ENCODE results near the gene ST3GAL5.

DNA sequence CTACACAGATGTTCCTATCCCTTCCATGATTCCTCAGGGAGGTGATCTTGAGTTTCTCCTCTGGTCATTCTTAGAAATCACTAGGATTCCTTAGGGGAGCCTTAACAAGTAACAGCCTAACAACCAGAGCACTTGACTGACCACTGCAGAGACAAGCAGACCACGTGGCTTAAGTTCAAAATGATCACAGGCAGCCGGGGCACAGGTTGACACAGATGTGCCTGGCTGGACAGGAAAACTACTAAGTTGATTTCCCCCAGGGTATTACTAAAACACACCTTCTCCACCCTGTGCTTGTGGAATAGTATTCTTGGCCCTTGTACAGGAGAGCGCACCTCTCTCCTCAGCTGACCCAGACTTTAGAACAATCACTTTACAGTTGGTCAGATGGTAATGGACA lies 29.9 kb downstream of the ST3GAL5 start:
- no peak for TF ChIP-seq POLR2A (IDR thresholded peaks at IDR 0.05)
- TF ChIP-seq, protein P1, sequence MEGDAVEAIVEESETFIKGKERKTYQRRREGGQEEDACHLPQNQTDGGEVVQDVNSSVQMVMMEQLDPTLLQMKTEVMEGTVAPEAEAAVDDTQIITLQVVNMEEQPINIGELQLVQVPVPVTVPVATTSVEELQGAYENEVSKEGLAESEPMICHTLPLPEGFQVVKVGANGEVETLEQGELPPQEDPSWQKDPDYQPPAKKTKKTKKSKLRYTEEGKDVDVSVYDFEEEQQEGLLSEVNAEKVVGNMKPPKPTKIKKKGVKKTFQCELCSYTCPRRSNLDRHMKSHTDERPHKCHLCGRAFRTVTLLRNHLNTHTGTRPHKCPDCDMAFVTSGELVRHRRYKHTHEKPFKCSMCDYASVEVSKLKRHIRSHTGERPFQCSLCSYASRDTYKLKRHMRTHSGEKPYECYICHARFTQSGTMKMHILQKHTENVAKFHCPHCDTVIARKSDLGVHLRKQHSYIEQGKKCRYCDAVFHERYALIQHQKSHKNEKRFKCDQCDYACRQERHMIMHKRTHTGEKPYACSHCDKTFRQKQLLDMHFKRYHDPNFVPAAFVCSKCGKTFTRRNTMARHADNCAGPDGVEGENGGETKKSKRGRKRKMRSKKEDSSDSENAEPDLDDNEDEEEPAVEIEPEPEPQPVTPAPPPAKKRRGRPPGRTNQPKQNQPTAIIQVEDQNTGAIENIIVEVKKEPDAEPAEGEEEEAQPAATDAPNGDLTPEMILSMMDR (IDR thresholded peaks at IDR 0.05): no peak
- TF ChIP-seq EP300 (IDR thresholded peaks at IDR 0.05): no peak

Data from sigmoid colon (tissue), 4 donors.